ENCODE results near the gene ARHGAP18. TPM values are rescaled to one million over a fixed set of nuclear protein-coding genes. Genes with fewer than 3 reads are reported as not detected.

The ARHGAP18 gene
- total and polyA plus RNA-seq, 2 of the 13 experiments (the other 11 are each of a cell fraction or from before 2014, with no cell fraction given): 58.2 to 115 TPM

DNA sequence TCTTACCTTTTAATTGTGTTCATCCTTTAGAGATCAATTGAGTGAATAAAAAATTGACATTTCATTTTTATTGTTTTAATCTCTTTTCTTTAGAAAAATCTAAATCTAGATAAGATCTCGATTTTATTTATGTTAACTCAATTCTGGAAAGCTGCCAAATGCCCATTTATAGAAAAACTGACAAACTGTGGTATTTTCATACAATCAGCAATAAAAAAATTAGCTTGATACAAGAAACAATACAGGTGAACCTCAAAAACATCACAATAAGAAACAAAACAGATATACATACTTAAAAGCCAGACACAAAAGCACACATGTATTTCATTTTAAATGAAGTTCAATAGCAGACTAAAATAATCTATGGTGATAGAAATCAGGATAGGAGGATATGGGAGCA lies 30.0 kb upstream of the ARHGAP18 start:
- WGBS (ENCODE audit: low lambda C conversion rate): 1% methylated on average over 1 of the region's 1 CpG
- H3K27ac ChIP-seq (ENCODE audit: extremely low read length, insufficient read depth, low read length): no peak overlapping the region
- in situ Hi-C loops (cut with HindIII; ENCODE audit: extremely low pct_ligation_motif_present, low pct_unique_long_range_greater_than_20kb): no loop called here
- POLR2A ChIA-PET: no interaction called here
- no peaks in the 10 kb centered on the region for H3K36me3 ChIP-seq (replicated peaks in 1 of 2; ENCODE audit: control insufficient read depth in 1 of 2, insufficient read depth in 2 of 2, low read length in 2 of 2)
- no peak for DNase-seq (ENCODE audit: low spot score)
- H3K9ac ChIP-seq (ENCODE audit: insufficient read depth, low read depth, low read length): no peak overlapping the region
- CTCF ChIA-PET (ENCODE audit: low intra/inter-chr PET ratio, low total read pairs): no interaction called here
- no peak for FAIRE-seq
- H3K79me2 ChIP-seq (ENCODE audit: insufficient read depth, low read length): no peaks in the 10 kb centered on the region
- H3K4me1 ChIP-seq (ENCODE audit: insufficient read depth, low read length): peaks cover 12% of the 10 kb centered on the region
- H3K4me2 ChIP-seq (ENCODE audit: low read depth, low read length): no peak overlapping the region
- H3K9me3 ChIP-seq (ENCODE audit: low read length): no peaks in the 10 kb centered on the region
- BruUV-seq (replicated peaks): no TSS peak
- H2AFZ ChIP-seq (ENCODE audit: low read length): no peak overlapping the region
- peaks cover 0 to 6% of the 10 kb centered on the region in 2 experiments; a peak in 2 of 5 replicates for H3K27me3 ChIP-seq (ENCODE audit: control insufficient read depth in 1 of 2, insufficient read depth in 2 of 2, low read length in 2 of 2)
- no peak for TF ChIP-seq SOX5 (CRISPR knock-in tag; IDR thresholded peaks at IDR 0.05; ENCODE audit: borderline replicate concordance)
- 0 out of 4 replicates have a peak, but pooled peaks of 1 of the 2 experiments have one; percentile 21 for TF ChIP-seq MAFK (conservative IDR thresholded peaks at IDR 0.05 in 1 of 2, IDR thresholded peaks at IDR 0.05 in 1 of 2; ENCODE audit: low read length in 2 of 2)
- TF ChIP-seq, protein P1, sequence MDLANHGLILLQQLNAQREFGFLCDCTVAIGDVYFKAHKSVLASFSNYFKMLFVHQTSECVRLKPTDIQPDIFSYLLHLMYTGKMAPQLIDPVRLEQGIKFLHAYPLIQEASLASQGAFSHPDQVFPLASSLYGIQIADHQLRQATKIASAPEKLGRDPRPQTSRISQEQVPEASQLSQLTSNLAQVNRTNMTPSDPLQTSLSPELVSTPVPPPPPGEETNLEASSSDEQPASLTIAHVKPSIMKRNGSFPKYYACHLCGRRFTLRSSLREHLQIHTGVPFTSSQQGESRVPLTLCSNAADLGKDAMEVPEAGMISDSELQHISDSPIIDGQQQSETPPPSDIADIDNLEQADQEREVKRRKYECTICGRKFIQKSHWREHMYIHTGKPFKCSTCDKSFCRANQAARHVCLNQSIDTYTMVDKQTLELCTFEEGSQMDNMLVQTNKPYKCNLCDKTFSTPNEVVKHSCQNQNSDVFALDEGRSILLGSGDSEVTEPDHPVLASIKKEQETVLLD (CRISPR knock-in tag; IDR thresholded peaks at IDR 0.05; ENCODE audit: low read depth): no peak
- no peak for TF ChIP-seq TOE1 (CRISPR knock-in tag; IDR thresholded peaks at IDR 0.05)
- intact Hi-C loops (cut with micrococcal nuclease; ENCODE audit: unreplicated experiment): no loop called here
- H4K20me1 ChIP-seq (ENCODE audit: insufficient read depth, low read length): no peaks in the 10 kb centered on the region
- ATAC-seq: no peak
- H3K4me3 ChIP-seq (replicated peaks in 1 of 3; ENCODE audit: insufficient read depth in 1 of 3, low read depth in 2 of 3, low read length in 3 of 3): no peak overlapping the region

DNA sequence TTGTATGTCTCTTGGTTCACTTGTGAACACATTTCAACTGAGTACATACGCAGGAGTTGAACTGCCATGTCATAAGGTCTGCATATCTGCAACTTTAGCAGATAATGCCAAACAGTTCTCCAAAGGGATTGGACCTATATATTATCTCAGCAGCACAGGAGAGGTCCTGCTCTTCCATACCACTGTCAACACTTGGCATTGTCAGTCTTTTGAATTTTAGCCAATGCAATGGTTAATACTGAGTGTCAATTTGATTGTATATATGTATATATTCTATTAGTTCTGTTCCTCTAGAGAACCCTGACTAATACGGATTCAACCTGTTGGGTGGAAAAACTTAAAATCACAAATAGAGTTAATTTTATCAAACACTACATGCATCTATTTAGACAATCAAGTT lies 26.1 kb upstream of the ARHGAP18 start:
- H2AFZ ChIP-seq (ENCODE audit: low read length): no peak overlapping the region
- TF ChIP-seq ZNF7 (CRISPR knock-in tag; IDR thresholded peaks at IDR 0.05): peak; percentile 95
- no peak for TF ChIP-seq MAF1 (CRISPR knock-in tag; IDR thresholded peaks at IDR 0.05; ENCODE audit: borderline replicate concordance)
- H3K79me2 ChIP-seq (ENCODE audit: insufficient read depth, low read length): no peaks in the 10 kb centered on the region
- H3K9me3 ChIP-seq (ENCODE audit: low read length): no peaks in the 10 kb centered on the region
- H3K27me3 ChIP-seq (ENCODE audit: control insufficient read depth in 1 of 2, insufficient read depth in 2 of 2, low read length in 2 of 2): no peaks in the 10 kb centered on the region; a peak in 1 of 5 replicates
- H3K9ac ChIP-seq (ENCODE audit: insufficient read depth, low read depth, low read length): no peak overlapping the region
- ATAC-seq: no peak
- intact Hi-C loops (cut with micrococcal nuclease; ENCODE audit: unreplicated experiment): no loop called here
- in situ Hi-C loops (cut with HindIII; ENCODE audit: extremely low pct_ligation_motif_present, low pct_unique_long_range_greater_than_20kb): no loop called here
- no peak overlapping the region for H3K4me3 ChIP-seq (replicated peaks in 1 of 3; ENCODE audit: insufficient read depth in 1 of 3, low read depth in 2 of 3, low read length in 3 of 3)
- no peak overlapping the region for H3K4me2 ChIP-seq (ENCODE audit: low read depth, low read length)
- H3K27ac ChIP-seq (ENCODE audit: extremely low read length, insufficient read depth, low read length): no peak overlapping the region
- H4K20me1 ChIP-seq (ENCODE audit: insufficient read depth, low read length): no peaks in the 10 kb centered on the region
- ChIA-PET CTCF (ENCODE audit: low intra/inter-chr PET ratio, low total read pairs) (no interaction called here), POLR2A (no interaction called here)
- no peaks in the 10 kb centered on the region for H3K36me3 ChIP-seq (replicated peaks in 1 of 2; ENCODE audit: control insufficient read depth in 1 of 2, insufficient read depth in 2 of 2, low read length in 2 of 2)
- DNase-seq (ENCODE audit: low spot score): no peak
- BruUV-seq (replicated peaks): no TSS peak
- peaks cover 8% of the 10 kb centered on the region for H3K4me1 ChIP-seq (ENCODE audit: insufficient read depth, low read length)
- WGBS (ENCODE audit: low lambda C conversion rate): 46% methylated on average over 2 of the region's 2 CpGs
- FAIRE-seq: no peak
